GM21576 (cell line): ENCODE results near the gene DOCK2.

Experiments
- ATAC-seq: cut with Tn5 transposase; IDR thresholded peaks from one replicate; pipeline ENCODE4 v1.9.1; 2021; ENCODE audit warnings: mild to moderate bottlenecking, moderate library complexity; ENCODE audit not compliant: unreplicated experiment

The DOCK2 gene

DNA sequence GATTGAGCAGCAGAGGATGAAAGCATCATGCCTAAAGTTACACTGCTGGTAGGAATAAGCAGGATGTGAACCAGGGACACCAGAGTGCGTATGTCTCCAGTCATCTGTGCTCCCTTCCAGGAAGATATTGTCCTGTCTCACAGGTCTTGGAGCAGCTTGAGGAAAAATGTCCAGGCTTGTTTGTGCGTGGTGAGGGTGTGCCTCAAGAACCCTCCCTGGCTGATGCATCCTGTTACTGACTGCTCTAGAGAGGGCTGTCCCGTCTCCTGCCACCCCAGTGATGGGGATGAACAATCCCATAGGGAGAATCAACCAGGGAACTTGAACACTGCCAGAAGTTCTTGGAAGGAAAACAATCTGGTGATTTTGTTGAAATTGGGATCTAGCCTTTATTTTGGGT lies 211.2 kb downstream of the DOCK2 start:
- ATAC-seq: no peak

DNA sequence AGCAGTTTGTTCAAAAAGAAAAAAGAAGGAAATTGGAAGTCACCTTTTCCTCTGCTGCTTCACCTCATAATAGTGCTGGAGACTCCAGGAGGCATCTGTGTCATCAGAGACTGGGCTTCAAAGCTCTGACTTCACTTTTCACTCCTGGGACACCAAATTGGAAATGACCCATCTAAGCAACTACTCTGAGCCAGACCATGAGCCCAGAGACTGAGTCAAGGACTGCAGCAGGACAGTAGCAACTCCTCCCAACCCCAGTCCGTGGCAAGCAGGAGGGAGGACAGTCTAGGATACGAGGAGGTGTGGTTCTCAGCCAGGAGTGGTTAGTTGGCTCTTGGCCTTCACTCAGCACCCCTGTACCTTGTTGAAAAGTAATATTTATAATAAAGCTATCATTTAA lies 211.7 kb downstream of the DOCK2 start:
- ATAC-seq: no peak

DNA sequence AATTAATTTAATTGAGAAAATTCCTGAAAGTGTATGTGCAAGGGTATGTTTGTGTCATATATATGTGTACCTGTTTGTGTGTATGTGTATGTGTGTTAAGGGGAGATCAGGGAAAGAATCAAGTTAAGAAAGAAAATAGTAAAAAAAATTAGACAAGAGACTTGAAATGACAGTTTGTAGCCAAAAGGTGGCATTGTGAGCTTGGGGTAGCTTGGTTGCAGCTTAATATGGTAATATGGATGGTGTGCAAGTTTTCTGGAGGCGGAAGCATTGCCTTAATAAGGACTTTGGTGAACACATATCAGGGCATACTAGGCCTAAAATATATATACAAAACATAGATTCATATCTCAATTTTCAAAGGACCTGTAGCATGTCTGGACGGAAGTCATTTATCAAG lies 213.3 kb downstream of the DOCK2 start:
- ATAC-seq: no peak

DNA sequence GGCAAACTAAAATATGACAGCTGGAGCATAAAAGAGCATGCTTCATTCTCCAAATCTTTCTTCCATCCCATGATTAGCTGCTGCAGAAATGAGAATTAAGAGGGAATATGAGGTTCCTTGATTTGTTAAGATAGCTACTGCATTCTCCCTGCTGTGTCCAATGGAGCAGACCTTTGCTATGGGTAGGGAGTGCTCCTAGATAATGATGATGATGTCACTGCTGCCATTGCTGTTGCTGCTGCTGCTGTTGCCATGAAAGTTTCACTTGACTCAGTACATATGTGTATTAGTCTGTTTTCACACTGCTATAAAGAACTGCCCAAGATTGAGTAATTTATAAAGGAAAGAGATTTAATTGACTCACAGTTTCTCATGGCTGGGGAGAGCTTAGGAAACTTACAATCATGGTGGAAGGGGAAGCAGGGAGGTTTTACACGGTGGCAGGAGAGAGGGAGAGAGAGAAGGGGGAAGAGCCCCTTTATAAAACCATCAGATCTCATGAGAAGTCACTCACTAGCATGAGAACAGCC lies 214.3 kb downstream of the DOCK2 start:
- no peak for ATAC-seq

DNA sequence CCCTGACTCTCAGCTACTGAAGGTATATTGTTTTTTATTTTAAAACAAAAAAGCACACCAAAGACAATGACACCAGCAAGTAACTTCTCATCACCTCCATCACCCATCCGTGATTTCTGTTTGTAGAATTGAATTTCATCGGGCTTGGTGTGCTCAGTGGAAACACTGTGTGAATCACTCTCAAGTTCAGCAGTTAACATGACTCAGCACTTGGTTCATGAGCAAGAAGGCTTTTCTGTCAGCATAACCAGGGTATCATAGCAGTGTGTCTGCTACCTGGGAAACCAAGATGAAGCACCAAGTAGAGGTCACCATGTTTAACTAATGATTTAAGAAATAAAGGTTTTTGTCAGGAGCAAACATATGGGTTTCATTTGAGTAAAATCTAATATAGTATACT lies 219.5 kb downstream of the DOCK2 start:
- ATAC-seq: no peak

DNA sequence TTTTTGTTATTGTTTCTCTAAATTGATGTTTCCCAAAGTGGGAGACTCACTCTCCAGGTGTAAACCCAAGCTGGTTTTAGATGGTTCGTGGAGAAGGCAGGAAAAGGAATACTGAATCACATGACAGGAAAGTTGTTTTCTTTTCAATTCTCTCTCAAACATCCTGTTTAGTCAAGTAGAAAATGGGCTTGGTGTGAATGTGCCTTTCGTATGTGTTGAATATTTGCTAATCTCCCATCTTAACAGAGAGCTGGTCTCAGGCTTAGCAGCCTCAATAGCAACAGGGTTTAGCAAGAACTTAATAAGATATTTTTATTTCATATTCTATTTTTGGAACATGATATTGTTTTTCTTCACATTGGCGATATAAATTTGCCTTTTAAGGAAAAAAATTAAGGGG lies 223.5 kb downstream of the DOCK2 start:
- ATAC-seq: no peak

DNA sequence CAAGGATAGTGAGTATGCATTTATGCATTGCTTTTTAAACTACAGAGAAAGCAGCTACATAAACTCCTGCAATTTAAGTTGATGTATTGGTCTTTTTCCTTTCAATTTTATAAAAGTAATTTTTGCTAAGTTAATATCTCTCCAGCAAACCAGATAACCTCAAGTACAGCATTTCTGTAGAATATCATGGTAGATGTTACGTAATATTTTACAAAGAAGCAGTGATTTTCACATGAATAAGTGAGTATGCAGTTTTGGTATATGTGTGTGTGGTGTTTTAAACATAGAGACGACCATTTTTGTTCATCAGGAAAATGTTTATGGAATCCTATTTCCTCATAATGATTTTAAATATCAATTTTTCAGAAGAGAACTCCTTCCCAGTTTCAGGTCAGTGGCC lies 224.4 kb downstream of the DOCK2 start:
- ATAC-seq: no peak

DNA sequence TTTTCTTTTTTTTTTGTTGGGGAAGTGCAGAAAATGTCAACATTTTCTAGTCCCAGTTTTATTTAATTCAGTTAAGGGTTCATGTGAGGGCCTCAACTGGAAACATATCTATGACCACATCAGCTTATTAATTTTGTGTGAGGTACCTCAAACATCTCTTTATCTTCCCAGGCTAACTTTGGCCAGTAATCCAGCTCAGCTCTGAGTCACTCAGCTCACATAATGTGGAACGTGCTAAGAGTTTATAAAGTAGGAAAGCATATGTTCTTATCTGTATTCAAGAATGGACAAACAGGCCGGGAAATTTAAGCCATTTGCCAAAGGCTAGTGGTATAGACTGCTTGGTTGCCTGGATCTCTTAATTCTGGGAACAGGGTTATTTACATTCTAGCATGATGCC lies 224.9 kb downstream of the DOCK2 start:
- no peak for ATAC-seq

DNA sequence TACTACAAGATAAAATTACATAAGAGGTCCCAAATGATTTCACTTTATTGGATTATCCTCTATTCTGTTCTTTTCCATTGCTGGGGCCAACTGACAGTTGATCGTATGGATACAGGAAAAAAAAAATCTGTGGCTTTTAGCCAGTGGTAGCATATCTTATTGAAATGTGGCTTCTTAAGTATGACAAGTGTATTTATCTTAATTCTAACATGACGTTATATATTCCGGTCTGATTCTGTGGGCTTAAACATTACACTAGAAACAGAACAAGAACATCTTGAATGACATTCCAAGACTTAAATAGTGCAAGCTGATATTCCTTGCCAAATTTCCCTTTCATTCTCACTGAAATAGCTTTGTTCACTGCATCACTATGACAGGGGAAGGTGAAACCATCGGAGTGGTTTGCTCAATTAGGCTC lies 225.3 kb downstream of the DOCK2 start:
- no peak for ATAC-seq

DNA sequence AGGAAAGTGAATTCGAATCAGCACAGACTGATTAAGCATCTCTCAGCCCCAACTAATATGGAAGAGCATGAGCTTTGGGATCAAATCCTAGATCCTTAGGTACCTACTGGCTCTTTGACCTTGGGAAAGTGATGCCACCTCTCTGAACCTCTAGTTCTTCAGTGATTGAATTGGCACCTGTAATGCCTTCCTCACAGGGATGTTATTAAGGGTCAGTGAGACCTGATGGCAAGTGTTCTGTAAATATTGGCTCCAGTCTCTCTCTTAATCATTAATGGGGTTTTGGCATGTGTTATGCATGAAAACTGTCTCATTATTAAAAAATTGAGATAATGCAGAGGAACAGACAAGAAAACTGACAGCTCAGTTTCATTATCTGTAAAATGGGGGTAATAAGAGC lies 227.4 kb downstream of the DOCK2 start:
- ATAC-seq: no peak

DNA sequence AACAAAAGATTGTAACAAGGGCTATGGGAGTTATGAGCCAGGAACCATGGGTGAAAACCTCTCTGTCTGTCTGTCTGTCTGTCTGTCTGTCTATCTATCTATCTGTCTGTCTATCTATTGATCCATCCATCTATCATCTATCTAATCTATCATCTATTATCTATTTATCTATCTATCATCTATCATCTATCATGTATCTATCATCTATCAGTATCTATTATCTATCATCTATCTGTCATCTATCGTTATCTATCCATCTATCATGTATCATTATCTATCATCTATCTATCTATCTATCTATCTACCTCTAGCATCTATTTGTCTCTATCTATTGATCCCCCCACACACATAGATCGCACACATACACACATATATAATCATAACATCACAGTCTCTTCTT lies 230.3 kb downstream of the DOCK2 start:
- no peak for ATAC-seq

DNA sequence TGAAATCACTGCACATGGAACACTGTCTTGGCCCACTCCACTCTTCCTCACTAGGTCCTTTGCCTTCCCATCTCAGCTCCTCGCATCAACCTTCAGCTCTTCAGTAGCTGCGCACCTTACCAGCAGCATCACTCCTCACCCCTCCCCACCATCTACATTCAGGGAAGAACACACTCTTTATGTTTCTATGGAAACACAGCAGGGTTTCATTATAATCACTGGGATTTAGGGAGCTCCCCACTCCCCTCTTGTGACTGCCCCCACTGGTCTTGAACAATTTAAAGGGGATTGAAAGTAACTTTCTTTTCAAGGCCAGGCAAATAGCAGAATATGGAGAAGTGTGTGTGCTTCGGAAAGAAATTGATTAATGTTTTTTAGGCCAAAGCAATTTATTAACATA lies 232.0 kb downstream of the DOCK2 start:
- no peak for ATAC-seq

DNA sequence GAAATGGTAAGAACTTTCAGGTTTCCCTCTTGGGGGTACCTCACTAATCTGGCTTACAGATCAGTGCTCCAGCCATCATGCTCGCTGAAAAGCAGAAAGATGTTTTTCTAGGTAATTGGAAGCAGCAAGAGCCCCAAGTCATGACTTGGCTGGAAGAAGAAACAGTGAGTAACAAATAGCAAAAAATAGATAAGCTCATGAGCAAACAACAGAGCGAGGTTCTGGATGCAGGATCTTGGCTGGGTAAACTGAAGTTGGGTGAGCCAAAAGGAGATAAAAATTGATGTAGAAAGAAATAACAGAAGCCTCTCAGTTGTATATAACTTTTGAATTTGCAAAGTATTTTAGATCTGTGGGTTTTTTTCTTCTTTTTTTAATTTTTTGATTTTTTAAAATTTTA lies 233.1 kb downstream of the DOCK2 start:
- ATAC-seq: no peak

DNA sequence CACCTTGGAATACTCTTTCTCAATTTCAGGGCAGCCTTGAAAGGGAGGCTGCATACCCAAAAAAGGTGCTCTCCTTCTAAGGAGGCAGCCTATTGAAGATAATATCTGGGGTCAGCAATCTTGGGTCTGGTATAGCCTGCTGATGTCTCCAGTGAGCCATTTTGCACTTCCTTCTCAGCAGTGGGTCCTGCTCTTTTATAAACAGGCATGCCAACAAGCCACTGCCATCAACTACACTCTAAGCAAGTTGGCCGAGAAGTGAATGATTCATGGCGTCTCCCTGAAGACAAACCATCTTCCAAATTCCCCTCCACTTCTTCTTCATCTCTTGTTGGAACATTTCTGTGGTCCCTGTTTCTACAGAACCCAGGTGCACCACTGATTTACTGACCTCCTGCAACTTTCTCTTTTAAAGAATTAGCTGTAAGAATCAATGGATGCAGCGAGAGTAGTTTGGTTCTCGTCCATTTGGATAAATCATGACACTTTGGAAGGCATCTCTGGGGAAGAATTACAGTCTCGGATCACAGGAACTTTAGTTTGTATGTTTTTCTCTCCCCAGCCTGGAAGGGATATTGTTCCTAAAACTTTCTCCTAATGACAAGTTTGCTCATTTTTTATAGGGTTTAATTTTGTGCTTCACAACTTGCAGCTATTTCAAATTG lies 234.9 kb downstream of the DOCK2 start:
- ATAC-seq: no peak

DNA sequence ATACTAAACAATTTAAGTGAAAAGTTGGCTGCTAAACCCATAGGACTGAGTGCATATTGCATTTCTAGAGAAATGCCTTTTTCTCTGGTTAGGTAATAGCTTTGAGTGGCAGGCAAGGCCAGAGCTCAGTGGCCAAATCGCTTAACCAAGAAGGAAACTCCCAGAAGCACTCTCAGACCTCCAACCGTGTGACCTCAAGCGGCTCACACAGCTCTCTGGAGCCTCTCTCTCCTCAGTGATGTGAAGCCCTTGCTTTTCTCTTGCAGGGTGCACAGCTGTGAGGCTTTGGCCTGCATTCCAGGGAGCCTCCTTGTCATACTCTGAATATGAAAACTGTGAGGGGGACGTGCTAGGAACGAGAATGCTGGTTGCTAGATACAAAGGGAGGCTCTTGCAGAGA lies 236.6 kb downstream of the DOCK2 start:
- no peak for ATAC-seq

DNA sequence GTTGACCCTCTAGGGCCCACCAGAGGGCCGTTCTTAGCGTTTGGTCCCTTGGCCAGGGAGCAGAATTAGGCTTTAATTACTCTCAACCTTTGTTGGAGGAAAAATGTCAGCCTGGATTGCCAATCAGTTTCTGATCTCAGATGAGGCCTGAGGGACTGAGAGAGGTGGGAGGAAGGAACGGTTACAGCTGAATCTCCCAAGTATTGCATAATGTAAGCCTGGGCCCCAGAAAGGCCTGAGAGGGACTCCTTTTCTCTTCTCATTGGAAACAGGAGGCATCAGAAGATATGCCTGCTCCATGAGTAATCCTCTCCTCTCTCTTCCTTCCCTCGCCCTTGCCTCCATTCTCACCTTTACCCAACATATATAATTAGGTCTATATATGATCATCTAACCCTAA lies 237.5 kb downstream of the DOCK2 start:
- ATAC-seq: no peak

DNA sequence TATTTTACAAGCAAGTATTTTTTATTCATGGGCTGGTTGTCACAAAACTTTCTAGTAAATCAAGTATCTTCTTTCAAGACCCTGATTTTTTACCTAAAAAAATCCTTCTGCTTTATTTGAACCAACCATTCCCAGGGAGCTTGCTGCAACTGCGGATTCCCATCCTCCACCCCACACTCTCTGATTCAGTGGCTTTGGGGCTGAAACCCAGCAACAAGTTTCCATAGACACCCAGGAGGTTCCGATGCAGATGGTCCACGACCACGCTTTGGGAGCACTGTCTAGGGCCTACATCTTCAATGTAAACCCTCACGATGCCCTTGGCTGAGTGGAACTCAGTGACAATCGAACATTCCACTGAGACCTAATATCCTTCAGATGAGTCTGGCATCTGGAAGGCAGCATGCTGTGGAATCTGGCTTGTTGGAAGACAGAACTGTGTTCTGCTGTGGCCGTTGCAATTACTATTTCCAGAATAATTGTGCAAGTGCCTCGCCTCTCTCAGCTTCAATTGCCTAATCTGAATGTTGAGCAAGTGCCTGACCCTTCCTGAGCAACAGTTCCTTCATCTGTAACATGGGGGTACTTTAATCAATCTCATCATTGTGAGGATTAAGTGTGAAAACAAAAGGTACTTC lies 238.1 kb downstream of the DOCK2 start:
- no peak for ATAC-seq

DNA sequence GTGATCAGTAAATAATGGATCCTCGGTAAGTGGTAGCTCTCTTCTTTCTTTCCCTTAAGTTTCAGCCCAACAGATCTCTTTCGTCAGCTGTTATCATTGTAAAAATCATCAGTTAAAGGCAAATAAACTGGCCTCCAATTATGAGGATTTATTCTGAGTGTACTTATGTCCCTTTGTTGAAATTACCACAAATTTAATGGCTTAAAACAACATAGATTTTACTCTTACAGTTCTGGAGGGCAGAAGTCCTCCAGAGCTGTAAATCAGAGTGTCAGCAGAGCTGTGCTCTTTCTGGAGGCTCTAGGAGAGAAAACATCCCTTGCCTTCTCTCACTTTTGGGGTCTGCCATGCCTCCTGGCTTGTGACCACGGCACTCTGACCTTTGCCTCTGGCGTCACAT lies 238.7 kb downstream of the DOCK2 start:
- ATAC-seq: no peak

DNA sequence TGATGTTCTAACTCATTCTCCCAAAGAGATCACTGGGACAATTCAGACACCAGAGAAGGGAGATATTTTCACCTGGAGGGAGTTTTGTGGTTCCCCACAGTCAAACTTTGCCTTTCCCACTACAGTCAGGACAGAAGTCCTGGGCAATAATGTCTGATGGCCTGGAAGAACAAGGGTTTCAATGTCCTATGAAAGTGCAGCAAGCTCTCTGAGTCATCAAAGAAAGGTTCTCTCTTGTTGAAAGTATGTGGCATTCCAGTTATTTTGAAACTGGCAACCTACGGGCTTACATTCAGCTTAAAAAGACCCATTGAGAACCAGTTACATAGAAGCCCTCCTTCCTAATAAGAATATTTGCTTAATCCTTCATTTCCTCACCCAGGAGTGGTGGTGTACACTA lies 239.3 kb downstream of the DOCK2 start:
- ATAC-seq: no peak

DNA sequence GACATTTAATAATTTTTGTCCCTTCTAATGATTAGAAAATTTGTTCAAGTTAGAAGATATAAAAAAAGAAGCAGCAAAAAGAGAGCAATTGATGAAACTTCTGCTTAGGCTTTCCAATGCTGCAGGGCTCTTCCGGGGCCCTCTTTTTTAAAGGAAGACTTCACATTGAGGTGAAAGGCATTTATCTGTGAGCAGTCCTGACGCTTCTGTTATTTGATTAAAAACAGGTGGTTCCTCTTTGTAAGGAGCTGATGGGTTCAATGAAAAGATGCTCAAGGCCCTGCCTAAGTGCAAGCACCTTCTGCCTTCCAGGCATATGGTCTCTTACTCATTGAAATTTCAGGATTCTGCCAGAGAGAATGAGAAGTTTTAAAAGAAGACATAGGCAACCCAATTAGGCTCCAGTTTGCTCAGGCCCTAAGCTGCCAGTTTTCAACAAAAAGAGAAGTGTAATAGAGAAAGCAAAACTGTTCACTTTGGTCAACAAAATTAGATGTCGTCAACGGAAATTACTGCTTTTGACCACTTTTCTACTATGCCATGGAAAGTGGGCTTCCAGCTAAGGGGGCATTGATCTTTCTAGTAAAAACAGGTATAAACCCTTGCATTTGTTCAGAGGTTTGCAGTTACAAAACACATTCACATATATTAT lies 243.1 kb downstream of the DOCK2 start:
- ATAC-seq: peak; percentile 48

DNA sequence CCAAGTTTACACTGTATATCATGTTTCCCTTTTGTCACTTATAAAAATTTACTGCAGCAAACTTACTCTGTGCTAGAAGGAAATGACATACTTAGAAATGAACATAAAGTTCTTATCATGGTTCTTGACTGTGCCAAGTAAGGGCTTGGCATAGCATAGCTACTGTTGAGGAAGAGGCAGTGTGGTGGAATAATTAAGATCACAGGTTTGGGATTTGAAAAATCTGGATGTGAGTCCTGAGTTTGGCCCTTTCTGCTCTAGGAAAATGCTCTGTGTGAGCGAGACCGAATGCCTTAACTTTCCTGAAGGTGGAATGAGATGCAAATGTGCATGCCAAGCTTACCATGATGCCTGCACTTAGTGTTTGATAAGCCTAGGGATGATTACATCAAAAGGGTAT lies 243.7 kb downstream of the DOCK2 start:
- no peak for ATAC-seq

DNA sequence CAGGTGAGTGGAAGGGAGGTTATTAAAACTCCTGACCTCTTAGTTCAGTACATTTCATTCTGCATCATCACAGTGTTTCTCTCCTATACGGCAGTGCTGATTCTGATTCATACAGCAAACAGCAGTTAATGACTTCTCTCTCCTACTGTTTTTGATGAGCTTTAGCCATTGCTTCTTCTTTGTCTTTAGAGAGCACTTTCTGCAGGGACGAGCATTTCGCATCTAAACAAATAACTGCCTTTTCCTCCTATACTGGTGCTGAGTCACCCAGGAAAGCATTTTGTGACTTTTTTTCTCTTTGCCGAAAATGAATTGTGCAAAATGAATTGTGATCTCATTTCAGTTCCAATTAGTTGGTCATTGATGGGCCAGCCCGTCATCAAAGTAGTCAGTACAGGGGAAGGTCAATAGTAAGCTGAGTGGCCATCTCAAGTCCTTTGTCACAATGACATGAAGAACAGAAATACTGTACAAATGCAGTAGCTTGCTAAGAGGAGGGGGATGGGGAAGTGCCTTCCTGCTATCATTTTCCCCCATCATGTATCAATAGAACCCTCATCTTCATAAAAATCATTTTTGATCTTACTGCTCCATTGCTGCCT lies 244.7 kb downstream of the DOCK2 start:
- no peak for ATAC-seq
